Heart left ventricle (tissue), 13 donors: ENCODE results near the gene LIG4.

Experiments
- POLR2A ChIP-seq, 2 donors: fragments of 450-650 bp; IDR thresholded peaks; one replicate each; pipeline ENCODE4 v1.6.1; 2017; ENCODE audit warnings: antibody characterized with exemption in 2 of 2, mild to moderate bottlenecking in 2 of 2, moderate library complexity in 2 of 2
- TF ChIP-seq, protein P1 (sequence below), 12 donors: fragments of 200-600 bp; sonication (generic) in 4 of 12; IDR thresholded peaks; one replicate each; pipeline versions ENCODE4 v1.5.0 to v1.8.0; 2018 to 2022; ENCODE audit warnings: antibody characterized with exemption in 12 of 12, mild to moderate bottlenecking in 5 of 12
- donor health status: ischemic (EF 13 %, LVEDD 7.1; RV severe dilation, severe dysfunction).
- donor health status: DM: no; HTN: yes; CAD: no.
- donor health status: DM: no; HTN: no; CAD: no.
- donor health status: ischemic (EF 25% LVEDD 6.9; RV normal size, moderate dysfunction).
- donor health status: ischemic (EF 25% LVEDD 5.7; RV mildly dilated, moderate dysfunction).
- donor health status: ischemic (EF 35%, LVEDD 5.7; RV mildly dilated, moderate dysfunction).
- donor health status: nonischemic (EF 11% LVEDD 7.7; RV severe dilation, severe dysfunction).
- donor health status: DM: yes; HTN: yes; CAD: no.
- donor health status: PGD.
- donor health status: ischemic (EF 29% LVEDD 5.4; RV normal size, mild dysfunction).
- donor health status: nonischemic (EF 23%, LVEDD 6.1; RV moderate dilation, normal function).

DNA sequence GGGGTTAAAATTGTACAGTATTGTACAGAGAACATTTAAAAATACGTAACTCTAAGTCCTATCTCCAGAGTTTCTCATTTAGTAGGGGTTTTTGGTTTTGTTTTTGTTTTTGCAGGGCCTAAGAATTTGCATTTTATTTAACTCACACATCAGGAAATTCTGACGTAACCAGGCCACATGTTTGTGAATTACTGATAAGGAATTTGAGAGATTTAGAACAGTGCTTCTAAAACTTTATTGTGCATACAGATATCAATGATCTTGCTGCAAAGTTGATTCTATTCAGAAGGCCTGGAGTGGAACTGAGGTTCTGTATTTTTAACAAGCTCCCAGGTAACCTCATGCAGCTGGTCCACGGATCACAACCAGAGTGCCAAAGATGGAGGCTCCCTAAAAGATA lies 49.3 kb downstream of the LIG4 start:
- TF ChIP-seq, protein P1, sequence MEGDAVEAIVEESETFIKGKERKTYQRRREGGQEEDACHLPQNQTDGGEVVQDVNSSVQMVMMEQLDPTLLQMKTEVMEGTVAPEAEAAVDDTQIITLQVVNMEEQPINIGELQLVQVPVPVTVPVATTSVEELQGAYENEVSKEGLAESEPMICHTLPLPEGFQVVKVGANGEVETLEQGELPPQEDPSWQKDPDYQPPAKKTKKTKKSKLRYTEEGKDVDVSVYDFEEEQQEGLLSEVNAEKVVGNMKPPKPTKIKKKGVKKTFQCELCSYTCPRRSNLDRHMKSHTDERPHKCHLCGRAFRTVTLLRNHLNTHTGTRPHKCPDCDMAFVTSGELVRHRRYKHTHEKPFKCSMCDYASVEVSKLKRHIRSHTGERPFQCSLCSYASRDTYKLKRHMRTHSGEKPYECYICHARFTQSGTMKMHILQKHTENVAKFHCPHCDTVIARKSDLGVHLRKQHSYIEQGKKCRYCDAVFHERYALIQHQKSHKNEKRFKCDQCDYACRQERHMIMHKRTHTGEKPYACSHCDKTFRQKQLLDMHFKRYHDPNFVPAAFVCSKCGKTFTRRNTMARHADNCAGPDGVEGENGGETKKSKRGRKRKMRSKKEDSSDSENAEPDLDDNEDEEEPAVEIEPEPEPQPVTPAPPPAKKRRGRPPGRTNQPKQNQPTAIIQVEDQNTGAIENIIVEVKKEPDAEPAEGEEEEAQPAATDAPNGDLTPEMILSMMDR (IDR thresholded peaks at IDR 0.05) = no peak
- TF ChIP-seq POLR2A (IDR thresholded peaks at IDR 0.05) = no peak
